Keratinocyte (primary cell): ENCODE measurements around the gene MTUS2. TPM values are rescaled to one million over a fixed set of nuclear protein-coding genes. Genes with fewer than 3 reads are reported as not detected.

ENCODE experiments used
- DNase-seq: peaks from one replicate; pipeline ENCODE4 v3.0.0-alpha.2; 2011; ENCODE audit warnings: low read depth, missing footprints, low spot score
- FAIRE-seq: peaks from 2 replicates; lab custom pipeline; 2011; peaks lifted over from hg19 to GRCh38; lab: Jason Lieb, UNC
- H2AFZ ChIP-seq: 2 replicates; pipeline ENCODE4 v1.6.0; 2012; ENCODE audit warnings: low read length, control low read depth, inconsistent platforms; ENCODE audit not compliant: control insufficient read depth
- H3K27ac ChIP-seq: 2 replicates; pipeline ENCODE4 v1.5.1; 2011; ENCODE audit warnings: low read length; ENCODE audit not compliant: control insufficient read depth, insufficient read depth
- H3K27me3 ChIP-seq: 3 replicates; pipeline ENCODE4 v1.6.0; 2011; ENCODE audit warnings: low read length; ENCODE audit not compliant: control insufficient read depth, insufficient read depth; ENCODE audit errors: extremely low read depth
- H3K36me3 ChIP-seq, 2 experiments: 2 replicates in 1 of 2; 3 replicates in 1 of 2; pipeline ENCODE4 v1.5.1; 2011; ENCODE audit warnings: low read length in 2 of 2, mild to moderate bottlenecking in 1 of 2; ENCODE audit not compliant: control insufficient read depth in 2 of 2, insufficient read depth in 2 of 2; ENCODE audit errors: extremely low read depth in 1 of 2
- H3K4me1 ChIP-seq: 3 replicates; pipeline ENCODE4 v1.5.1; 2011; ENCODE audit warnings: low read length; ENCODE audit not compliant: control insufficient read depth, insufficient read depth; ENCODE audit errors: extremely low read depth
- H3K4me2 ChIP-seq: 3 replicates; pipeline ENCODE4 v1.6.0; 2011; ENCODE audit warnings: low read depth, low read length; ENCODE audit not compliant: control insufficient read depth, insufficient read depth; ENCODE audit errors: extremely low read depth
- H3K4me3 ChIP-seq, 3 experiments: fragments of 200-600 bp in 1 of 3; sonication (generic) in 1 of 3; 2 replicates in 2 of 3; 3 replicates in 1 of 3; pipeline ENCODE4 v1.5.1; 2011 to 2016; ENCODE audit warnings: low read length in 3 of 3, mild to moderate bottlenecking in 3 of 3, control low read depth in 2 of 3, inconsistent platforms in 1 of 3, low read depth in 1 of 3, mixed read lengths in 1 of 3, mixed run types in 1 of 3, moderate library complexity in 1 of 3; ENCODE audit not compliant: control insufficient read depth in 2 of 3, insufficient read depth in 2 of 3; ENCODE audit errors: extremely low read depth in 1 of 3
- H3K79me2 ChIP-seq: 2 replicates; pipeline ENCODE4 v1.6.0; 2012; ENCODE audit warnings: low read length; ENCODE audit not compliant: control insufficient read depth, insufficient read depth
- H3K9ac ChIP-seq: 3 replicates; pipeline ENCODE4 v1.6.0; 2011; ENCODE audit warnings: low read length; ENCODE audit not compliant: control insufficient read depth, insufficient read depth; ENCODE audit errors: extremely low read depth
- H3K9me1 ChIP-seq: 3 replicates; pipeline ENCODE4 v1.6.0; 2011; ENCODE audit warnings: low read length; ENCODE audit not compliant: control insufficient read depth, insufficient read depth; ENCODE audit errors: extremely low read depth
- H3K9me3 ChIP-seq: 2 replicates; pipeline ENCODE4 v1.5.1; 2012; ENCODE audit warnings: low read depth, low read length; ENCODE audit not compliant: control insufficient read depth
- H4K20me1 ChIP-seq: 3 replicates; pipeline ENCODE4 v1.6.0; 2011; ENCODE audit warnings: low read length; ENCODE audit not compliant: control insufficient read depth, insufficient read depth; ENCODE audit errors: extremely low read depth
- CTCF ChIP-seq, 3 experiments: IDR thresholded peaks in 1 of 3; conservative IDR thresholded peaks in 1 of 3; optimal IDR thresholded peaks in 1 of 3; 2 replicates in 2 of 3; 3 replicates in 1 of 3; pipeline versions ENCODE3 to v1.5.1; 2011; ENCODE audit warnings: low read length in 3 of 3, mild to moderate bottlenecking in 3 of 3, moderate library complexity in 2 of 3, control low read depth in 1 of 3, inconsistent platforms in 1 of 3; ENCODE audit not compliant: insufficient read depth in 2 of 3; ENCODE audit errors: extremely low read depth in 1 of 3
- EZH2 ChIP-seq: IDR thresholded peaks from one replicate; pipeline ENCODE4 v1.6.1; 2012; ENCODE audit warnings: inconsistent platforms, mild to moderate bottlenecking, low read length, moderate library complexity
- dilution Hi-C: fragments of 300-500 bp; cut with MboI; formaldehyde crosslinking; loops from one replicate; pipeline ENCODE4 v1.7.0; 2020; ENCODE audit warnings: low sequenced_read_pairs; ENCODE audit not compliant: extremely low pct_ligation_motif_present
- polyA plus RNA-seq, 5 experiments: library from polyadenylated mRNA; depleted of rRNA in 3 of 5; stranded (reverse) in 3 of 5; stranded (forward) in 1 of 5; unstranded in 1 of 5; fragments of >200 nt; gene quantifications; 1 replicate in 1 of 5; 2 replicates in 3 of 5; 3 replicates in 1 of 5; pipeline versions ENCODE4 v1.2.1 to v1.2.3, GENCODE V29; 2011 to 2012; ENCODE audit warnings: missing spikeins in 2 of 5, low read depth in 1 of 5, low replicate concordance in 1 of 5

MTUS2 gene
- polyA plus RNA-seq, 1 donor (not counting 4 experiments of a cell fraction or from before 2014, with no cell fraction given), result 0.17 TPM

GRCh38 chr13:29103065-29103800, 283.1 kb downstream of the MTUS2 start:
- no peaks in the 10 kb centered on the region for H3K4me1 ChIP-seq
- no peak for FAIRE-seq
- H3K27me3 ChIP-seq, result no peaks in the 10 kb centered on the region
- no peaks in the 10 kb centered on the region for H3K9me1 ChIP-seq
- no peak overlapping the region for H3K4me3 ChIP-seq
- no peak overlapping the region for H3K27ac ChIP-seq
- no peaks in the 10 kb centered on the region for H3K36me3 ChIP-seq
- no peak overlapping the region for H3K9ac ChIP-seq
- no peaks in the 10 kb centered on the region for H4K20me1 ChIP-seq
- DNase-seq, result no peak
- no peaks in the 10 kb centered on the region for H3K9me3 ChIP-seq
- H2AFZ ChIP-seq, result no peak overlapping the region
- no peaks in the 10 kb centered on the region for H3K79me2 ChIP-seq
- TF ChIP-seq CTCF (optimal IDR thresholded peaks at IDR 0.05 in 1 of 3, IDR thresholded peaks at IDR 0.05 in 1 of 3, conservative IDR thresholded peaks at IDR 0.05 in 1 of 3; ENCODE audit: extremely low read depth in 1 of 3, insufficient read depth in 2 of 3, low read length in 3 of 3) (no peak), EZH2 (no peak)
- no peak overlapping the region for H3K4me2 ChIP-seq
- dilution Hi-C loops, result no loop called here

- Histone ChIP-seq H3K36me3 (no peaks in the 10 kb centered on the region), H3K4me3 (no peak overlapping the region), H3K4me1 (no peaks in the 10 kb centered on the region), H2AFZ (no peak overlapping the region), H3K9me3 (no peaks in the 10 kb centered on the region), H3K27ac (no peak overlapping the region), H3K9me1 (no peaks in the 10 kb centered on the region), H3K9ac (no peak overlapping the region), H3K27me3 (no peaks in the 10 kb centered on the region), H3K79me2 (no peaks in the 10 kb centered on the region), H3K4me2 (no peak overlapping the region), H4K20me1 (no peaks in the 10 kb centered on the region)
- DNase-seq (no peak), FAIRE-seq (no peak)
- dilution Hi-C loops, result no loop called here
- TF ChIP-seq EZH2 (no peak), CTCF (optimal IDR thresholded peaks at IDR 0.05 in 1 of 3, IDR thresholded peaks at IDR 0.05 in 1 of 3, conservative IDR thresholded peaks at IDR 0.05 in 1 of 3; ENCODE audit: extremely low read depth in 1 of 3, insufficient read depth in 2 of 3, low read length in 3 of 3) (no peak)
These were observed 284.3 kb downstream of the MTUS2 start for GRCh38 chr13:29104461-29104860.
